H1 (cell line): ENCODE data around the gene TMEM63C. TPM values are rescaled to one million over a fixed set of nuclear protein-coding genes. Genes with fewer than 3 reads are reported as not detected.

Experiments
- CHD7 ChIP-seq: fragments of 300-600 bp; sonication (generic); IDR thresholded peaks from 2 replicates; pipeline ENCODE4 v1.7.1; 2012; ENCODE audit warnings: low read length, moderate library complexity, mild to moderate bottlenecking, inconsistent platforms; ENCODE audit not compliant: insufficient replicate concordance
- CREB1 ChIP-seq: IDR thresholded peaks from 2 replicates; pipeline ENCODE4 v1.6.1; 2012; ENCODE audit warnings: inconsistent platforms
- JUND ChIP-seq: IDR thresholded peaks from 2 replicates; pipeline ENCODE4 v1.6.1; 2011; ENCODE audit warnings: mild to moderate bottlenecking, improper control_type of control experiment, low read length
- NANOG ChIP-seq: IDR thresholded peaks from 2 replicates; pipeline ENCODE4 v1.6.1; 2011; ENCODE audit warnings: low read length, low read depth, mild to moderate bottlenecking, inconsistent platforms; ENCODE audit not compliant: insufficient read depth, poor library complexity, severe bottlenecking
- RBBP5 ChIP-seq: IDR thresholded peaks from 2 replicates; pipeline ENCODE4 v1.7.1; 2012; ENCODE audit warnings: low read depth, mild to moderate bottlenecking, inconsistent platforms, low read length, moderate library complexity, borderline replicate concordance
- polyA plus RNA-seq, 7 experiments: library from polyadenylated mRNA; depleted of rRNA in 3 of 7; stranded (reverse) in 5 of 7; unstranded in 2 of 7; fragments of >200 nt in 5 of 7; fragments of 200-250 nt in 2 of 7; gene quantifications; 1 replicate in 5 of 7; 2 replicates in 1 of 7; 4 replicates in 1 of 7; pipeline versions ENCODE4 v1.2.1 to v1.2.3, GENCODE V29; 2011 to 2013; ENCODE audit warnings: missing spikeins in 2 of 7, mixed read lengths in 2 of 7
- total RNA-seq: library from RNA; stranded (reverse); fragmentation: NEBNext Ultra II Directional; extraction: Animal tissue kit (Norgen Biotek cat#: 25700); gene quantifications from 2 replicates; pipeline ENCODE4 v1.2.1, GENCODE V29; 2021

Gene TMEM63C
- total and polyA plus RNA-seq, 2 of the 8 experiments (the other 6 are each of a cell fraction or from before 2014, with no cell fraction given) = 3.0 to 7.6 TPM

- TF ChIP-seq JUND (no peak), CHD7 (no peak), RBBP5 (no peak), NANOG (no peak), CREB1 (no peak)
Measured at GRCh38 chr14:77276959-77277358, 95.4 kb downstream of the TMEM63C start (continued).
